Caco-2 (cell line): Measurements from ENCODE around the gene NT5DC1. TPM values are rescaled to one million over a fixed set of nuclear protein-coding genes. Genes with fewer than 3 reads are reported as not detected.

Experiments
- BruUV-seq: library from RNA; stranded (reverse); fragments of 400-500 nt; replicated peaks from 2 replicates; lab custom pipeline; 2021; lab: Mats Ljungman, UMichigan
- CTCF ChIA-PET: fragments of 300-600 bp; sonication (Branson Sonifier 250); formaldehyde crosslinking; loops from one replicate; lab custom pipeline; 2022; ENCODE audit warnings: antibody characterized with exemption; lab: Charles Lee
- POLR2A ChIA-PET: fragments of 300-600 bp; sonication (Branson Sonifier 250); formaldehyde crosslinking; loops from one replicate; lab custom pipeline; 2022; ENCODE audit warnings: antibody characterized with exemption; lab: Charles Lee
- DNase-seq, 2 experiments: peaks; one replicate each; pipeline versions ENCODE4 v3.0.0 to v3.0.0-alpha.2; 2020 to 2022
- H3K27me3 ChIP-seq: replicated peaks from 2 replicates; pipeline ENCODE4 v1.6.0; 2011; ENCODE audit warnings: low read length; ENCODE audit not compliant: control insufficient read depth, insufficient read depth
- H3K36me3 ChIP-seq: 2 replicates; pipeline ENCODE4 v1.5.1; 2011; ENCODE audit warnings: low read length; ENCODE audit not compliant: control insufficient read depth, insufficient read depth
- H3K4me1 ChIP-seq: fragments of 250-450 bp; sonication (Bioruptor Pico); 2 replicates; pipeline ENCODE4 v1.5.1; 2020; ENCODE audit warnings: mild to moderate bottlenecking
- H3K4me3 ChIP-seq: 2 replicates; pipeline ENCODE4 v1.5.1; 2011; ENCODE audit warnings: low read depth, mild to moderate bottlenecking, control low read depth, low read length
- H3K9me3 ChIP-seq: fragments of 250-450 bp; sonication (Bioruptor Pico); 2 replicates; pipeline ENCODE4 v1.5.1; 2020; ENCODE audit warnings: mild to moderate bottlenecking, moderate library complexity
- H3K27ac Mint-ChIP-seq: one replicate; pipeline ENCODE4 v1.8.0; 2022; ENCODE audit warnings: mixed read lengths; ENCODE audit not compliant: unreplicated experiment
- H3K27me3 Mint-ChIP-seq: one replicate; pipeline ENCODE4 v1.8.0; 2022; ENCODE audit warnings: mixed read lengths; ENCODE audit not compliant: insufficient read depth, unreplicated experiment
- H3K36me3 Mint-ChIP-seq: one replicate; pipeline ENCODE4 v1.8.0; 2022; ENCODE audit warnings: mild to moderate bottlenecking, mixed read lengths; ENCODE audit not compliant: insufficient read depth, unreplicated experiment
- H3K4me1 Mint-ChIP-seq: one replicate; pipeline ENCODE4 v1.8.0; 2022; ENCODE audit warnings: low read depth, mixed read lengths; ENCODE audit not compliant: unreplicated experiment
- H3K4me3 Mint-ChIP-seq: one replicate; pipeline ENCODE4 v1.8.0; 2022; ENCODE audit warnings: mild to moderate bottlenecking, moderate library complexity, mixed read lengths; ENCODE audit not compliant: unreplicated experiment
- H3K9me3 Mint-ChIP-seq: one replicate; pipeline ENCODE4 v1.8.0; 2022; ENCODE audit warnings: mixed read lengths; ENCODE audit not compliant: unreplicated experiment
- intact Hi-C: fragments of 100-400 bp; cut with micrococcal nuclease; formaldehyde crosslinking; loops from one replicate; pipeline ENCODE4 v1.10.0; 2022; ENCODE audit not compliant: unreplicated experiment
- total RNA-seq: library from RNA; stranded (reverse); gene quantifications from 2 replicates; pipeline ENCODE4 v1.2.3, GENCODE V29; 2022
- TF ChIP-seq, protein P1 (sequence below), 2 experiments: fragments of 200-600 bp in 1 of 2; IDR thresholded peaks; 1 replicate in 1 of 2; 2 replicates in 1 of 2; pipeline versions ENCODE4 v1.5.1 to v1.8.0; 2011 to 2022; ENCODE audit warnings: antibody characterized with exemption in 1 of 2, control low read depth in 1 of 2, inconsistent platforms in 1 of 2, low read depth in 1 of 2, low read length in 1 of 2, mild to moderate bottlenecking in 1 of 2, moderate library complexity in 1 of 2; ENCODE audit not compliant: insufficient read depth in 1 of 2, severe bottlenecking in 1 of 2, unreplicated experiment in 1 of 2

The NT5DC1 gene
- total RNA-seq, 1 experiment from 2014 or later: 54.3 TPM

DNA sequence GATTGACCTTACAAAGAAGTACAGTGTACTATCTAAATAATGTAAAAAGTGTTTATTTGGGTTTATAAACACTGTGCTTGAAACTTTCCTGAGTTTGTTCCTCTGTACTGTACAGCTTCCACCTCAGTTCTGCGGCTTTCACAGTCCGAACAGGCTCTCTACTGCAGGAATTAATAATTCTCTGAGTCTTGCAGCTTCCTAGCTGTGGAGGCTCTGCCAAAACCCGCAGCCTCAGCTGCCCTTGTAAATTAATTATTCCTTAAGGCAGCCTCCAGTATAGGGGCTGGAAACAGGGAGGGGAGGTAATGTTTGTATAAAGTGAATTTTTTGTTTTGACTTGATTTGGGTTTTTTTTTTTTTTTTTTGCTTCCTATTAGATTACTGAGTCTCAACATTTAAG lies 134.0 kb downstream of the NT5DC1 start:
- Mint-ChIP-seq H3K4me3 (no peak overlapping the region), H3K27me3 (no peaks in the 10 kb centered on the region), H3K9me3 (no peaks in the 10 kb centered on the region), H3K36me3 (peaks cover 15% of the 10 kb centered on the region), H3K27ac (no peak overlapping the region), H3K4me1 (no peaks in the 10 kb centered on the region)
- intact Hi-C loops: no loop called here
- CTCF ChIA-PET: no interaction called here
- no peak for DNase-seq
- Histone ChIP-seq H3K4me1 (no peaks in the 10 kb centered on the region), H3K36me3 (no peaks in the 10 kb centered on the region; the same call in 1 of the 2 replicates), H3K4me3 (no peak overlapping the region), H3K9me3 (no peaks in the 10 kb centered on the region), H3K27me3 (no peaks in the 10 kb centered on the region)
- TF ChIP-seq, protein P1, sequence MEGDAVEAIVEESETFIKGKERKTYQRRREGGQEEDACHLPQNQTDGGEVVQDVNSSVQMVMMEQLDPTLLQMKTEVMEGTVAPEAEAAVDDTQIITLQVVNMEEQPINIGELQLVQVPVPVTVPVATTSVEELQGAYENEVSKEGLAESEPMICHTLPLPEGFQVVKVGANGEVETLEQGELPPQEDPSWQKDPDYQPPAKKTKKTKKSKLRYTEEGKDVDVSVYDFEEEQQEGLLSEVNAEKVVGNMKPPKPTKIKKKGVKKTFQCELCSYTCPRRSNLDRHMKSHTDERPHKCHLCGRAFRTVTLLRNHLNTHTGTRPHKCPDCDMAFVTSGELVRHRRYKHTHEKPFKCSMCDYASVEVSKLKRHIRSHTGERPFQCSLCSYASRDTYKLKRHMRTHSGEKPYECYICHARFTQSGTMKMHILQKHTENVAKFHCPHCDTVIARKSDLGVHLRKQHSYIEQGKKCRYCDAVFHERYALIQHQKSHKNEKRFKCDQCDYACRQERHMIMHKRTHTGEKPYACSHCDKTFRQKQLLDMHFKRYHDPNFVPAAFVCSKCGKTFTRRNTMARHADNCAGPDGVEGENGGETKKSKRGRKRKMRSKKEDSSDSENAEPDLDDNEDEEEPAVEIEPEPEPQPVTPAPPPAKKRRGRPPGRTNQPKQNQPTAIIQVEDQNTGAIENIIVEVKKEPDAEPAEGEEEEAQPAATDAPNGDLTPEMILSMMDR (IDR thresholded peaks at IDR 0.05; ENCODE audit: insufficient read depth in 1 of 2, low read depth in 1 of 2, low read length in 1 of 2, severe bottlenecking in 1 of 2, unreplicated experiment in 1 of 2): no peak
- BruUV-seq: no TSS peak
- POLR2A ChIA-PET: no interaction called here

DNA sequence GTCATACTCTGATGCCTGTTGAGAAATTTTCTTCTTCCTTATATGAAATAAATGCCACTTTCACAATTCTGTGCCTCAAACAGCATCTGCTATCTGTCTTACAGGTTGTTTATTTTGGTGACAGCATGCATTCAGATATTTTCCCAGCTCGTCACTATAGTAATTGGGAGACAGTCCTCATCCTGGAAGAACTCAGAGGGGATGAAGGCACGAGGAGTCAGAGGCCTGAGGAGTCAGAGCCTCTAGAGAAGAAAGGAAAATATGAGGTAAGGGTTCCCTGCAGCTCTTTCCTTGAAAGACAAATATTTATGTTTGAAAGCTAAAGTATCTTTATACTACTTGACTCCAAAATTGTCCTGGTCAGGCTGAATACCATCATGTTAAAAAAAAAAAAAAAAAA lies 137.4 kb downstream of the NT5DC1 start:
- no peaks in the 10 kb centered on the region for H3K4me1 Mint-ChIP-seq
- intact Hi-C loops: no loop called here
- ChIA-PET POLR2A (no interaction called here), CTCF (no interaction called here)
- no peak overlapping the region for H3K4me3 Mint-ChIP-seq
- H3K27ac Mint-ChIP-seq: no peak overlapping the region
- no peaks in the 10 kb centered on the region for H3K9me3 Mint-ChIP-seq
- peaks cover 25% of the 10 kb centered on the region for H3K36me3 Mint-ChIP-seq
- no peaks in the 10 kb centered on the region for H3K4me1 ChIP-seq
- TF ChIP-seq, protein P1 (IDR thresholded peaks at IDR 0.05; ENCODE audit: insufficient read depth in 1 of 2, low read depth in 1 of 2, low read length in 1 of 2, severe bottlenecking in 1 of 2, unreplicated experiment in 1 of 2): no peak
- H3K9me3 ChIP-seq: no peaks in the 10 kb centered on the region
- H3K36me3 ChIP-seq: no peaks in the 10 kb centered on the region; the same call in 1 of the 2 replicates
- no peak for DNase-seq
- H3K27me3 Mint-ChIP-seq: no peaks in the 10 kb centered on the region
- no TSS peak for BruUV-seq
- H3K27me3 ChIP-seq: no peaks in the 10 kb centered on the region
- H3K4me3 ChIP-seq: no peak overlapping the region

DNA sequence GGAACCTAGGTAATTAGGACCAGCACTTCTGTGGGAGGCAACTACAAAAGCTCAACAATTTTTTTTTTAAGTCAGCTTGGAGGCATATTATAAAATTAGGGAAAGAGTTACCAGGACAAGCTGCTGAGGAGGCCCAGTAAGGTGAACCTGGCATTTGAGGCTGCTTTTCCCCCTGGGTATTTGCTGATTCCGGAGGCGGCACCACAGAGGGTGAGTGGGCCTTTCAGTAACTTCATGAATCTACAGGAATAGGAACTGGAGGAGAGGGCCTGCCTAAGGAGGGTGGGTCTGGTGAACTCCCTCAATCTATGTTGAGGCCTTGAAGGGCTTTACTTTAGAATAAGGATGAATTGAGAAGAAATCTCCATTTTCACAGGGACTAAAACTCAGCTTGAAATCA lies 138.6 kb downstream of the NT5DC1 start:
- POLR2A ChIA-PET: no interaction called here
- intact Hi-C loops: no loop called here
- no peaks in the 10 kb centered on the region for H3K27me3 ChIP-seq
- Mint-ChIP-seq H3K9me3 (no peaks in the 10 kb centered on the region), H3K4me1 (no peaks in the 10 kb centered on the region), H3K27ac (no peak overlapping the region), H3K36me3 (peaks cover 25% of the 10 kb centered on the region), H3K4me3 (no peak overlapping the region), H3K27me3 (no peaks in the 10 kb centered on the region)
- DNase-seq: no peak
- TF ChIP-seq, protein P1 (IDR thresholded peaks at IDR 0.05; ENCODE audit: insufficient read depth in 1 of 2, low read depth in 1 of 2, low read length in 1 of 2, severe bottlenecking in 1 of 2, unreplicated experiment in 1 of 2): no peak
- H3K9me3 ChIP-seq: no peaks in the 10 kb centered on the region
- BruUV-seq: no TSS peak
- no peak overlapping the region for H3K4me3 ChIP-seq
- CTCF ChIA-PET: no interaction called here
- H3K36me3 ChIP-seq: no peaks in the 10 kb centered on the region; the same call in 1 of the 2 replicates
- peaks cover 3% of the 10 kb centered on the region; the same call in 1 of the 2 replicates for H3K4me1 ChIP-seq
